Anterior cingulate cortex (tissue), 58 donors: ENCODE measurements around the gene COL28A1.

Source experiments
- DNase-seq, 58 donors: peaks; one replicate each; lab custom pipeline; 2025; lab: John Stamatoyannopoulos, UW

The COL28A1 gene

DNA sequence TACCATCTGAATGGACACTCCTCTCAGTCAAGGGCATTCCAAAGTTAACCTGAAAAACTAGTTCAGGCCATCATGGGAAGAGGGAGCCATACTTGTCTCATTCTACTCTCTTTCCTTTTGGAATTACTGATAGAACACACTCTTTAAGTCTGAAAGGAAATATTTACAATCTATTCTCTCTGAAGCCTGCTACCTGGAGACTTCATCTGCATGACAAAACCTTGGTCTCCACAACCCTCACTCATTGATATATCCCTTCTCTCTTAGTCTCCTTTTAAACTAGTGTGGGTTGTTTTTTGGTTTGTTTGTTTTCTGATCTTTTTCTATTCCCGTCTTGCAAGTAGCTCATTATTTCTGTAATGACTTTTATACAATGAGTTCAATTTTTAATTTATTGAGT lies 183.8 kb downstream of the COL28A1 start:
- DNase-seq = no peak

- DNase-seq = no peak
Observed at GRCh38 chr7:7351156-7351555, 184.5 kb downstream of the COL28A1 start.

GRCh38 chr7:7349156-7349555 lies 186.5 kb downstream of the COL28A1 start:
- no peak for DNase-seq

- DNase-seq = no peak
Observed at GRCh38 chr7:7347045-7347444, 188.6 kb downstream of the COL28A1 start.

DNA sequence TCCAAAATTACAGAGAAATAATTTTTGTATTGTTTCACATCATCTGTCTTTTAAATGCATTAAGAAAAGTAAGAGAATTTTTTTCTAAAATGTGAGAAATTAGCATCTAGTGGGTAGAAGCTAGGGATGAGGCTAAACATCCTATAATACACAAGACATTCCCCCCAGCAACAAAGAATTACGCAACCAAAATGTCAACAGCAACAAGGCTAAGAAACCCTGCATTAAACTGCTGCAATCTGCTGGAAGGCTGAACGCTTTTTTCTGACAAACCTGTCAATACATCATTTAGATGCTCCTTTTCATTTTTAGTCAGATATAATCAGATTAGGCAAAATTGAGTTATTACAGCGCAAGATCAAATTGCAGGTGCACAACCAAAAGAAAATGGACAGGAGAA lies 191.1 kb downstream of the COL28A1 start:
- DNase-seq = no peak

- DNase-seq = no peak
Observed at GRCh38 chr7:7335909-7336308, 199.8 kb downstream of the COL28A1 start.

GRCh38 chr7:7335215-7335614 lies 200.5 kb downstream of the COL28A1 start:
- no peak for DNase-seq

DNA sequence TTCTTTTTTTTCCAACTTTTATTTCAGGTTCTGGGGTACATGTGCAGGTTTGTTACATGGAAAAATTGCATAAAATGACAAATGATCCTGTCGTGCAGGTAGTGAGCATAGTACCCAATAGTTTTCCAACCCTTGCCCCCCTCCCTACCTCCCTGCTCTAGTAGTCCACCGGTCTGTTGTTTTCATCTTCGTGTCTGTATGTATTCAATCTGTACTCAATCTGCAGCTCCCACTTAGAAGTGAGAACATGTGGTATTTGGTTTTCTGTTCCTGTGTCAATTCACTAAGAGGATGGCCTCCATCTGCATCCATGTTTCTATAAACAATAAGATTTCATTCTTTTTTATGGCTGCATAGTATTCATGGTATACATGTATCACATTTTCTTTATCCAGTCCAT lies 202.1 kb downstream of the COL28A1 start:
- no peak for DNase-seq

DNA sequence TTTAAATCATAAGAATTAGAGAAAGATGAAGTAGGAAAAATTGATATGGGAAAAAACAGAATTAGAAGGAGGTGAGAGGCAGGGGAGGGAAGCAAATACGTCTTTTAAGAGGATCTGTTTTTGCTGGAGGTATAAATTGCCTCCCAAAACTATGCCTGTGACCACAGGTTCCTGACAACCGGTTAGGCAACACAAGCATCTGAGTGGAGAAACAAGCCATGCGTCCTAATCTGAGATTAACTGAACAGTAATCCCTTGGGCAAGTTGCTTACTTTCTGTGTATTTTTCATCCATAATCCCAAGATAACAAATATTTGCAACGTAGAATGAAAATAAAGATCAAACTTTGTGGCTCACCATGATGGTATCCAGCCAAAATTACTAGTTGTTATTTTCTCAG lies 204.2 kb downstream of the COL28A1 start:
- no peak for DNase-seq

DNA sequence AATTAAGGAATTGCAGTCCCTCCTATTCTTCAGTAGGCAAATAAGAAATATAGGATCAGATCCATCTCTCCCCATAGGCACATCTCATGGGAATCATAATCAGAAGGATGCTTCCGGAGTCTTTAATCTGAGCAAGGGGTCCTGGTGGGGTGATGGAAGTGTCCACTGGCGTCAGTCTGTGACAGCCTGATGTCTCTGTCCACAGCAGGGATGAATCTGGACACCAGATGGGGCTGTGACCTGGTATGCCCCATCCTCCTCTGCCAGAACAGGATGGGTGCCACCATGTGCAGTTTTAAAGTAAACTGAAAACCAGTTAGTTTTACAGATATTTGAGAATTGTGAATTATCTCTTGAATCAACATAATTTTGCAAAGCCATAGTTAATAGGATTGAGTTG lies 204.7 kb downstream of the COL28A1 start:
- no peak for DNase-seq

DNA sequence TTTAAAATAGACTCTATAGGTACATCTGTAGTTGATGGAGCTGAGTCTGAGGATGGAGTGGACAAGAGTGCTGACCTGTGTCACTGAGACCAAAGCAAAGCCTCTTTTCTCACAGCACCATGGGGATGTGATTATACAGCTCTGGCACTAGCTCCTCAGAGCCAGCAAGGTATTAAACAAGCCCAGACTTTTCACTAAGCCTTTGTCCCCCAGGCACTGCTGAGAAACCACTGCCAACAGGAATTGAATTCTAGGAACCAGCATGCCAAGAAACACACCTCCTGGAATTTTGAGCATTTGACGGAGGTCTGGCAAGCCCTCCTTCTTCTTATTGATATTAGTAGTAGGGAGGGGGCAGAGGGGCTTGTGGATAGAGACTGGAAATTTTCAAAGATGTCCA lies 206.3 kb downstream of the COL28A1 start:
- DNase-seq = no peak

GRCh38 chr7:7327423-7327822 lies 208.2 kb downstream of the COL28A1 start:
- DNase-seq = no peak

GRCh38 chr7:7324698-7325097 lies 211.0 kb downstream of the COL28A1 start:
- DNase-seq = no peak

GRCh38 chr7:7323921-7324320 lies 211.8 kb downstream of the COL28A1 start:
- DNase-seq = no peak

DNA sequence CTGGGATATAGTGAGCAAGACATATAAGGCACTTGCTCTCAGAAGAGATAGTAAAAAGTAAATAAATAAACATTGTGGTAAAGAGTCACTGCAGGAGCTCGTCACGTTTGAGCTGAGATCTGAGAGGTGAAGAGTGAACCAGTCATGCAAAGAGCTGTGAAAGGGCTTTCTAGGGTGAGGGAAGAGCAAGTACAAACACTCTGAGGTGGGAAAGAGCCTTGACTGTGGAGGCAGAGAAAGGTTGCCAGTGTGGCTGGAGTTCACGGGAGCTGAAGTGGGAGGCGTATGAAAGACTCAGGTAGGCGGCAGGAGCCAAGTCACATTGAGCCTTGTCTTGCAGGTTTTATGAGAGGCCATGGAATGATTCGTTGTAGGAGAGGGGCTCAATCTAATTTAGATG lies 212.3 kb downstream of the COL28A1 start:
- no peak for DNase-seq

GRCh38 chr7:7321681-7322080 lies 214.0 kb downstream of the COL28A1 start:
- no peak for DNase-seq

GRCh38 chr7:7318601-7319000 lies 217.1 kb downstream of the COL28A1 start:
- DNase-seq = no peak

GRCh38 chr7:7317850-7318249 lies 217.8 kb downstream of the COL28A1 start:
- DNase-seq = no peak

DNA sequence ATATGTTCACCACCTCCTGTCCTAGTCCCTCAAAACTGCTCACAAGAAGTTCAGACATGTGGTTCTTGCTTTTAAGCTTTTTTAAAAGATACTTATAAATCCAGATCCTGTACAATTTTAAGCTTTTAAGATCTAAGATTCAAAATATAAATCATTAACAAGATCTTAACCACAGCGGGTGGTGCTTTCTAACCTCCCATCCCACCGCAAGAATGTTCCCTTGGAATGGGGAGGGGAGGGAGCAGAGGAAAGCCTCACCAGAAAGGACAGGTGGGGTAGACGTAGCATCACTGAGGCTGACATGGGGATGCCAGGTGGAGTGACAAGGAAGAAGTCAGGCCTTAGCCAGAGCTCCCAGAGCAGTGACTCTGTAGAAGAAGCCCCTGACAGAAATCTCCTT lies 219.8 kb downstream of the COL28A1 start:
- no peak for DNase-seq

GRCh38 chr7:7312323-7312722 lies 223.3 kb downstream of the COL28A1 start:
- no peak for DNase-seq

- no peak for DNase-seq
Observed at GRCh38 chr7:7311001-7311400, 224.7 kb downstream of the COL28A1 start.

- DNase-seq = no peak
Observed at GRCh38 chr7:7309203-7309602, 226.5 kb downstream of the COL28A1 start.
